BLaER1 treated with 17β-estradiol and CSF1 and Interleukin-3, amounts not matched to agents 10 nM and 100 nM (cell line): Measurements from ENCODE around the gene PDGFB.

Experiments used
- H3K27ac ChIP-seq, 11 experiments: shearing (Covaris generic); formaldehyde crosslinking; 2 replicates each; pipeline ENCODE4 v1.8.1; 2022
- H3K27me3 ChIP-seq, 11 experiments: shearing (Covaris generic); formaldehyde crosslinking; 2 replicates each; pipeline ENCODE4 v1.8.1; 2022
- H3K36me3 ChIP-seq, 11 experiments: shearing (Covaris generic); formaldehyde crosslinking; 2 replicates each; pipeline ENCODE4 v1.8.1; 2022
- H3K4me1 ChIP-seq, 10 experiments: shearing (Covaris generic); formaldehyde crosslinking; 2 replicates each; pipeline ENCODE4 v1.8.1; 2022
- H3K4me2 ChIP-seq, 11 experiments: shearing (Covaris generic); formaldehyde crosslinking; 2 replicates each; pipeline ENCODE4 v1.8.1; 2022
- H3K4me3 ChIP-seq, 10 experiments: shearing (Covaris generic); formaldehyde crosslinking; 2 replicates each; pipeline ENCODE4 v1.8.1; 2022
- H3K9ac ChIP-seq, 11 experiments: shearing (Covaris generic); formaldehyde crosslinking; 2 replicates each; pipeline ENCODE4 v1.8.1; 2022
- H3K9me3 ChIP-seq, 11 experiments: shearing (Covaris generic); formaldehyde crosslinking; replicated peaks in 1 of 11; 2 replicates each; pipeline ENCODE4 v1.8.1; 2022
- H4K20me1 ChIP-seq, 11 experiments: shearing (Covaris generic); formaldehyde crosslinking; 2 replicates each; pipeline ENCODE4 v1.8.1; 2022
- Cebpa-rat ChIP-seq, 11 experiments: shearing (Covaris generic); IDR thresholded peaks; 2 replicates each; pipeline ENCODE4 v1.8.1; 2022

The PDGFB gene

GRCh38 chr22:39216143-39216490 is 28.7 kb downstream of the PDGFB start:
- no peak overlapping the region for H3K4me2 ChIP-seq
- no peak overlapping the region for H3K4me3 ChIP-seq
- H3K4me1 ChIP-seq = peaks cover 0 to 1% (median 0%) of the 10 kb centered on the region in 10 experiments; a peak in 1 of 20 replicates
- H3K27me3 ChIP-seq = peaks cover 3 to 23% (median 5%) of the 10 kb centered on the region in 11 experiments; a peak in 21 of 22 replicates
- peaks cover 0 to 15% (median 0%) of the 10 kb centered on the region in 11 experiments; a peak in 5 of 22 replicates for H3K9me3 ChIP-seq
- H3K27ac ChIP-seq = no peak overlapping the region
- no peak for TF ChIP-seq Cebpa-rat (IDR thresholded peaks at IDR 0.05)
- no peaks in the 10 kb centered on the region; a peak in 1 of 22 replicates for H4K20me1 ChIP-seq
- no peaks in the 10 kb centered on the region for H3K36me3 ChIP-seq
- no peak overlapping the region for H3K9ac ChIP-seq

DNA sequence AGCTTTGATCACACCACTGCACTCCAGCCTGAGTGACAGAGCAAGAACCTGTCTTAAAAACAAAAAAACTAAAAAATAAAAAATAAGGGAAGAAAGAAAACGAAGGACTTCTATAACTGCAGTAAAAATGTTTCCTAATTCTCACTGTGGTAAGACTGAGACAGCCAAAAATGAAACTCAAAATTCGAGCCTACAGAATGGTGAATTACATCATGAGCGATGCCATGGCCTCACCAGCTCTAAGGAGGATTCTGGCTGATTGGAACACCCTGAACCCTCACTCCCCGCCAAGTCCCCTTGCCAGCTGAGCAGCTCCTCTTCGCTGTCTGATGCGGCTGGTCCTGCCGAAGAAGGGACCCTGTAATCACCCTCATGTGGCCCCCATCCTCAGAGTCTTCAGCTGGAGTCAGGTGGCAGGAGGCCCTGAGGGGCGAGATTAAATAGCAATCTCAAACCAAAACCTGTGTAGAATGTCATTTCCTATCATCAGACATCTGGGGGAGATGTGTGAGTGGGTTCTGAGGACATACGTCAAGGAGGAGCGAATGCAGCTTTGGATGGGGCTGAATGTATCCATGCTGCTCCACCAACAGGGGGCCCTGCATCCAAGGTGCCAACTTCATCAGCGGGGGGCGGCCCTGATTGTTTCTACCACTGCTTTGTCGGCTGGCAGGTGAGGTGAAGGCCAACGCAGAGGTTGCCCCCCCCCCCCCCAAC is 29.2 kb downstream of the PDGFB start:
- Histone ChIP-seq H3K4me2 (no peak overlapping the region), H3K4me3 (no peak overlapping the region), H3K4me1 (no peaks in the 10 kb centered on the region), H3K9me3 (peaks cover 0 to 15% (median 0%) of the 10 kb centered on the region in 11 experiments; a peak in 5 of 22 replicates), H3K27ac (no peak overlapping the region), H3K36me3 (no peaks in the 10 kb centered on the region), H3K9ac (no peak overlapping the region), H3K27me3 (peaks cover 0 to 19% (median 2%) of the 10 kb centered on the region in 11 experiments; a peak in 6 of 22 replicates), H4K20me1 (no peaks in the 10 kb centered on the region; a peak in 1 of 22 replicates)
- TF ChIP-seq Cebpa-rat (IDR thresholded peaks at IDR 0.05) = no peak

DNA sequence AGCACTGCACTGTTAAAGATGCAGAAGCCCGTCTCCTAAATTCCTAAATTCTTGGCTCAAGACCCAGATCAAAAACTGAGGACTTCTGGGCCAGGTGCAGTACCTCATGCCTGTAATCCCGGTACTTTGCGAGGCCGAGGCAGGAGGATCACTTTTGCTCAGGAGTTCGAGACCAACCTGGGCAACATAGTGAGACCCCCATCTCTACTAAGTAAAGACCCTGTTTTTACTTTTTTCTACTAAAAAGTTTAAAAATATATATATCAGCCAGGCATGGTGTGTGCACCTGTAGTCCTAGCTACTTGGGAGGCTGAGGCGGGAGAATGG is 29.7 kb downstream of the PDGFB start:
- Histone ChIP-seq H3K4me1 (no peaks in the 10 kb centered on the region), H3K27ac (no peak overlapping the region), H3K9ac (no peak overlapping the region), H3K4me2 (no peak overlapping the region), H4K20me1 (no peaks in the 10 kb centered on the region; a peak in 1 of 22 replicates), H3K9me3 (peaks cover 0 to 15% (median 0%) of the 10 kb centered on the region in 11 experiments; a peak in 5 of 22 replicates), H3K36me3 (no peaks in the 10 kb centered on the region), H3K4me3 (no peak overlapping the region), H3K27me3 (peaks cover 0 to 18% (median 2%) of the 10 kb centered on the region in 11 experiments; a peak in 6 of 22 replicates)
- no peak for TF ChIP-seq Cebpa-rat (IDR thresholded peaks at IDR 0.05)

DNA sequence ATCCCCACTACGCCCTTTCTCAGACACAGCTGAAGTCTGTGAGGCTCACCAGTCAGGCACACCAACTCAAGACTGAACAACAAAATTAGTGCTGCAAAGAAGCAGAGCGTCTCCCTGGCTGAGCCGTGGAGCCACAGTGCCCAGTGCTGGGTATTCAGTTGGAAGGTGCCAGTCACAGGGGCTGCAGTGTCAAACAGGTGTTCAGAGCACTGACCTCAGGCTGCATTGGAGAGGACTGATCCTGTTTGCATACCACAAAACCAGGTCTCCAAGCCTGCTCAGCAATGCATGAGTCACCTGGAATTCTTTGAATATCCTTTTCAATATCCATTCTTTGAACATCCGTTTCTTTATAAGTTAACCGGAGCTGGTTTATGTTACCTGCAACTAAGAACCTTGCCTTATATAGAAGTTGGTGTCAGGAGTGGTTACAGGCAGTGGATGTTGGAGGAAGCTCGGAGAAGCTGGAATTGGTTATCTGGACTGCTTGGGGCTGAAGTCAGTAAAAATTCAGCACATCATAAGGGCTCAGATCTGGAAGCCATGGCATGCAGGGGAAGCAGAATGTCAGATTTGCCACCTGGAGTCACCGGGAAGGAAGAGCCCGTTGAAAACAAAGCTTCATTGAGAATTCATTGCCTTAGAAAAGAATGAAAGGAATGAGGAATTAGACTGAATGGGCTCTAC is 30.3 kb downstream of the PDGFB start:
- H3K9me3 ChIP-seq = peaks cover 0 to 15% (median 0%) of the 10 kb centered on the region in 11 experiments; a peak in 5 of 22 replicates
- peaks cover 0 to 3% (median 0%) of the 10 kb centered on the region in 11 experiments; a peak in 1 of 22 replicates for H4K20me1 ChIP-seq
- H3K27ac ChIP-seq = no peak overlapping the region
- H3K4me3 ChIP-seq = no peak overlapping the region
- H3K27me3 ChIP-seq = peaks cover 0 to 13% (median 2%) of the 10 kb centered on the region in 11 experiments; a peak in 6 of 22 replicates
- H3K36me3 ChIP-seq = no peaks in the 10 kb centered on the region
- H3K4me2 ChIP-seq = no peak overlapping the region
- no peak overlapping the region for H3K9ac ChIP-seq
- H3K4me1 ChIP-seq = no peaks in the 10 kb centered on the region
- TF ChIP-seq Cebpa-rat (IDR thresholded peaks at IDR 0.05) = no peak

- no peak overlapping the region for H3K9ac ChIP-seq
- H3K9me3 ChIP-seq = peaks cover 0 to 15% (median 0%) of the 10 kb centered on the region in 11 experiments; a peak in 5 of 22 replicates
- no peaks in the 10 kb centered on the region for H3K4me1 ChIP-seq
- no peak for TF ChIP-seq Cebpa-rat (IDR thresholded peaks at IDR 0.05)
- H4K20me1 ChIP-seq = peaks cover 0 to 5% (median 0%) of the 10 kb centered on the region in 11 experiments; a peak in 1 of 22 replicates
- no peak overlapping the region for H3K4me2 ChIP-seq
- peaks cover 0 to 8% (median 0%) of the 10 kb centered on the region in 11 experiments; a peak in 4 of 22 replicates for H3K27me3 ChIP-seq
- H3K27ac ChIP-seq = no peak overlapping the region
- no peaks in the 10 kb centered on the region for H3K36me3 ChIP-seq
- H3K4me3 ChIP-seq = no peak overlapping the region
These were observed 30.8 kb downstream of the PDGFB start for GRCh38 chr22:39214006-39214382.

DNA sequence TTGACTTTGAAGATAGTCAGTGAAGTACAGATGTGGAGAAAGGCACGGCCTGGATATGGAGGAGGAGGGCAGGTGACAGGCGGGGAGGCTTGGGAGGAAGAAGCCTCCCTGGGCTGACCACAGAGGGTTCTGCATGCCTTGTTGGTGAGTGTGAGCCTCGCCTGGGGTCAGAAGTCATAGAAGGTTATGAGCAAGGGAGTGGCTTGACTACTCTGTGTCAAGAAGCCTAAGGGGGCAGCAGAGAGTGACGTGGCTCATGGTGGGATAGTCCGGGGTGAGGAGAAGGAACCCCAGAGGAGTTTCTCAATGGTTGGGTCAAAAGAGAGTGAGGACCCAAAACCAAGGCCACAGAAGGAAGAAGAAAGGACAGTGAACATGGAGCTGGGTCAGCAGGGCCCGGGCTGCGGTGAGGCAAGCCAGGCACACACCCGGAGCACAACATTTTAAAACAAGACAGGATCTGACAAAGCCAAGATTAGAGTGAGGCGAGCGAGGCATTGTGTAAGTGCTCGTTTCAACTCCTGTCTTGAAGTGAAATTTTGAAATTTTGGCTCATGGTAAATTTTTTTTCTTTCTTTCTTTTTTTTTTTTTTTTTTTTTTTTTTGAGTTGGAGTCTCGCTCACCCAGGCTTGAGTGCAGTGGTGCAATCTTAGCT is 31.9 kb downstream of the PDGFB start:
- Histone ChIP-seq H3K4me3 (no peak overlapping the region), H3K9me3 (peaks cover 0 to 7% (median 0%) of the 10 kb centered on the region in 11 experiments; a peak in 5 of 22 replicates), H3K36me3 (no peaks in the 10 kb centered on the region), H4K20me1 (peaks cover 0 to 7% (median 0%) of the 10 kb centered on the region in 11 experiments; a peak in 2 of 22 replicates), H3K9ac (no peak overlapping the region), H3K4me1 (no peaks in the 10 kb centered on the region), H3K27me3 (peaks cover 0 to 8% (median 0%) of the 10 kb centered on the region in 11 experiments; a peak in 2 of 22 replicates), H3K4me2 (no peak overlapping the region), H3K27ac (no peak overlapping the region)
- TF ChIP-seq Cebpa-rat (IDR thresholded peaks at IDR 0.05) = no peak

DNA sequence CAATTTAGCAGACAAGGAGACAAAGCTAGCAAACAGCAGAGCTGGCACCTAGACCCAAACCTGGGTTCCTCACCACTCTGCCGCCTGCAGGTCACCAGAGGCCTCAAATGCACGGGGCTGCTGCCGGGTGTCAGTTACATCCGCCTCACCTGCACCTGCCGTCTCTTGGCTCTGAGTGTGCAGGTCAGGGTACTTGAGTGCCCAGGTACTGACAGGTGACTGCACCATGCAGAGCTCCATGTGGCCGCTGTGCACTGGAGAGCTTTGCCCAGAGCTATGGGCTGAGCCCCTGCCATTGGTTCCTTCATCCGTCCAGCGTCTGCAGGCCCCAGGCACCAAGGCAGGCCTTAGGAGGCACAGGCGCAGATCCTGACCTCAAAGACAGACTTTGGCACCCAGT is 35.0 kb downstream of the PDGFB start:
- H3K36me3 ChIP-seq = no peaks in the 10 kb centered on the region
- no peak overlapping the region for H3K4me3 ChIP-seq
- TF ChIP-seq Cebpa-rat (IDR thresholded peaks at IDR 0.05) = no peak
- peaks cover 0 to 8% (median 0%) of the 10 kb centered on the region in 11 experiments; a peak in 2 of 22 replicates for H3K27me3 ChIP-seq
- H4K20me1 ChIP-seq = peaks cover 0 to 12% (median 0%) of the 10 kb centered on the region in 11 experiments; a peak in 2 of 22 replicates
- no peak overlapping the region for H3K27ac ChIP-seq
- no peak overlapping the region for H3K4me2 ChIP-seq
- H3K9me3 ChIP-seq = no peaks in the 10 kb centered on the region
- H3K9ac ChIP-seq = no peak overlapping the region
- peaks cover 7 to 21% (median 10%) of the 10 kb centered on the region in 10 experiments for H3K4me1 ChIP-seq

- TF ChIP-seq Cebpa-rat (IDR thresholded peaks at IDR 0.05) = no peak
- Histone ChIP-seq H3K9ac (no peak overlapping the region), H3K4me3 (no peak overlapping the region), H3K27me3 (0 out of 22 replicates have a peak, but pooled peaks cover 0 to 4% (median 0%) of the 10 kb centered on the region in 11 experiments), H3K27ac (no peak overlapping the region), H3K4me2 (no peak overlapping the region), H4K20me1 (peaks cover 0 to 12% (median 0%) of the 10 kb centered on the region in 11 experiments; a peak in 2 of 22 replicates), H3K36me3 (no peaks in the 10 kb centered on the region), H3K9me3 (no peaks in the 10 kb centered on the region), H3K4me1 (peaks cover 8 to 21% (median 13%) of the 10 kb centered on the region in 10 experiments)
These were observed 36.6 kb downstream of the PDGFB start for GRCh38 chr22:39208013-39208680.
